Gastroesophageal sphincter (tissue), 4 donors: ENCODE measurements around the gene S100A13. TPM values are rescaled to one million over a fixed set of nuclear protein-coding genes. Genes with fewer than 3 reads are reported as not detected.
"Not testable (repeated sequence)": the region's sequence is repeated elsewhere in the genome, so short reads cannot be mapped to it uniquely, and the experiment has no call there.

ENCODE experiments used
- ATAC-seq: fragments of 150-250 bp; one replicate; pipeline ENCODE4 v1.9.1; 2016; ENCODE audit warnings: mild to moderate bottlenecking, moderate library complexity
- H3K27ac ChIP-seq, 4 donors: fragments of 200-600 bp; sonication (generic) in 3 of 4; 1 replicate in 3 of 4; 2 replicates in 1 of 4; pipeline ENCODE4 v1.5.1; 2016 to 2019
- H3K27me3 ChIP-seq: fragments of 200-600 bp; sonication (generic); one replicate; pipeline ENCODE4 v1.5.1; 2019
- H3K36me3 ChIP-seq, 2 donors: fragments of 200-600 bp; sonication (generic); one replicate each; pipeline ENCODE4 v1.5.1; 2019; ENCODE audit warnings: control low read depth in 1 of 2
- H3K4me1 ChIP-seq, 3 donors: fragments of 200-600 bp; sonication (generic); 1 replicate in 2 of 3; 2 replicates in 1 of 3; pipeline ENCODE4 v1.5.1; 2016 to 2019; ENCODE audit warnings: control low read depth in 2 of 3
- H3K4me3 ChIP-seq, 2 donors: fragments of 200-600 bp; sonication (generic); one replicate each; pipeline ENCODE4 v1.5.1; 2019; ENCODE audit warnings: mild to moderate bottlenecking in 1 of 2, moderate library complexity in 1 of 2
- H3K9me3 ChIP-seq, 3 donors: fragments of 200-600 bp; sonication (generic); one replicate each; pipeline ENCODE4 v1.5.1; 2017 to 2019; ENCODE audit warnings: control low read depth in 2 of 3
- EP300 ChIP-seq: sonication (generic); formaldehyde crosslinking; IDR thresholded peaks from one replicate; pipeline ENCODE4 v1.6.1; 2017; ENCODE audit warnings: antibody characterized with exemption, mild to moderate bottlenecking
- POLR2A ChIP-seq, 2 donors: fragments of 450-650 bp; IDR thresholded peaks; one replicate each; pipeline ENCODE4 v1.6.1; 2017; ENCODE audit warnings: antibody characterized with exemption in 2 of 2, mild to moderate bottlenecking in 2 of 2, moderate library complexity in 1 of 2
- POLR2AphosphoS5 ChIP-seq: sonication (generic); formaldehyde crosslinking; IDR thresholded peaks from one replicate; pipeline ENCODE4 v1.6.1; 2017; ENCODE audit warnings: antibody characterized with exemption
- WGBS, 2 donors: methylation state at CpG; one replicate each; pipeline ENCODE4 v1.1.5; 2018; ENCODE audit warnings: low coverage in 1 of 2; 5-methylcytosine and 5-hydroxymethylcytosine counted together
- total RNA-seq, 4 donors: library from RNA; depleted of rRNA; stranded (reverse); fragments of >200 nt; gene quantifications; one replicate each; pipeline ENCODE4 v1.1.0, GENCODE V29; 2016
- TF ChIP-seq, protein P1 (sequence below), 4 experiments: fragments of 200-600 bp in 2 of 4; fragments of 450-650 bp in 2 of 4; sonication (generic) in 1 of 4; IDR thresholded peaks; one replicate each; pipeline ENCODE4 v1.5.1; 2017 to 2019; ENCODE audit warnings: antibody characterized with exemption in 4 of 4, mild to moderate bottlenecking in 2 of 4, moderate library complexity in 2 of 4

Gene S100A13
- total RNA-seq, 4 donors from 2014 or later, result 56.1 to 133 (median 76.3) TPM

DNA sequence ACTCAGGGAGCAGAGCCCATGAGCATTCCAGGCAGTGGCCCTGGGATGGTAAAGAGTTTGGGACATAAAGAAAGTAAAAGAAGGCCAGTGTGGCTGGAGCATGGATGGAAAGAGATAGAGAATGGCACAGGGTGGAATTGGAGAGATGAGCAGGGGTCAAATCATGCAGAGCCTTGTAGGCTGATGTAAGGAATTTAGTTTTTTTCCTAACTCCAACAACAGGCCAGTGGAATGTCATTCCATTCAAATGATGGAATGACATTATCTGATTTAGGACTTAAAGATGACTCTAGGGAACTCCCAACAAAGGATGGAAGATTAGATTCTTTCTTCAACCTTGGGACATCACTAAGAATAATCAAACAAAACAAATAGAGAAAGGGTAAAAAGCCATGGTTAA, 48.8 kb downstream of the S100A13 start:
- no peak for ATAC-seq
- Histone ChIP-seq H3K9me3 (no peaks in the 10 kb centered on the region), H3K4me3 (no peak overlapping the region), H3K36me3 (no peaks in the 10 kb centered on the region), H3K27me3 (no peaks in the 10 kb centered on the region), H3K27ac (no peak overlapping the region), H3K4me1 (no peaks in the 10 kb centered on the region)
- TF ChIP-seq, protein P1, sequence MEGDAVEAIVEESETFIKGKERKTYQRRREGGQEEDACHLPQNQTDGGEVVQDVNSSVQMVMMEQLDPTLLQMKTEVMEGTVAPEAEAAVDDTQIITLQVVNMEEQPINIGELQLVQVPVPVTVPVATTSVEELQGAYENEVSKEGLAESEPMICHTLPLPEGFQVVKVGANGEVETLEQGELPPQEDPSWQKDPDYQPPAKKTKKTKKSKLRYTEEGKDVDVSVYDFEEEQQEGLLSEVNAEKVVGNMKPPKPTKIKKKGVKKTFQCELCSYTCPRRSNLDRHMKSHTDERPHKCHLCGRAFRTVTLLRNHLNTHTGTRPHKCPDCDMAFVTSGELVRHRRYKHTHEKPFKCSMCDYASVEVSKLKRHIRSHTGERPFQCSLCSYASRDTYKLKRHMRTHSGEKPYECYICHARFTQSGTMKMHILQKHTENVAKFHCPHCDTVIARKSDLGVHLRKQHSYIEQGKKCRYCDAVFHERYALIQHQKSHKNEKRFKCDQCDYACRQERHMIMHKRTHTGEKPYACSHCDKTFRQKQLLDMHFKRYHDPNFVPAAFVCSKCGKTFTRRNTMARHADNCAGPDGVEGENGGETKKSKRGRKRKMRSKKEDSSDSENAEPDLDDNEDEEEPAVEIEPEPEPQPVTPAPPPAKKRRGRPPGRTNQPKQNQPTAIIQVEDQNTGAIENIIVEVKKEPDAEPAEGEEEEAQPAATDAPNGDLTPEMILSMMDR (IDR thresholded peaks at IDR 0.05), result no peak

- ATAC-seq, result no peak
- H3K27me3 ChIP-seq, result no peaks in the 10 kb centered on the region
- 65 to 79% methylated on average over 6 to 9 of the region's 9 CpGs for WGBS, 2 donors
- TF ChIP-seq POLR2AphosphoS5, result no peak
- H3K4me3 ChIP-seq, result no peak overlapping the region
- no peaks in the 10 kb centered on the region for H3K9me3 ChIP-seq
- peaks cover 0 to 7% (median 0%) of the 10 kb centered on the region in 3 donors for H3K4me1 ChIP-seq
- H3K27ac ChIP-seq, result no peak overlapping the region
- no peaks in the 10 kb centered on the region for H3K36me3 ChIP-seq
Measured at GRCh38 chr1:153577624-153578051, 49.7 kb downstream of the S100A13 start.

GRCh38 chr1:153577138-153577537, 50.2 kb downstream of the S100A13 start:
- peaks cover 0 to 12% (median 0%) of the 10 kb centered on the region in 3 donors for H3K4me1 ChIP-seq
- 68 to 70% methylated on average over 4 of the region's 4 CpGs for WGBS, 2 donors
- ATAC-seq, result no peak
- H3K27ac ChIP-seq, result no peak overlapping the region
- no peaks in the 10 kb centered on the region for H3K36me3 ChIP-seq
- H3K27me3 ChIP-seq, result no peaks in the 10 kb centered on the region
- H3K4me3 ChIP-seq, result no peak overlapping the region
- TF ChIP-seq EP300 (no peak), POLR2AphosphoS5 (no peak), POLR2A (IDR thresholded peaks at IDR 0.05) (no peak)
- TF ChIP-seq, protein P1 (IDR thresholded peaks at IDR 0.05), result no peak
- no peaks in the 10 kb centered on the region for H3K9me3 ChIP-seq

DNA sequence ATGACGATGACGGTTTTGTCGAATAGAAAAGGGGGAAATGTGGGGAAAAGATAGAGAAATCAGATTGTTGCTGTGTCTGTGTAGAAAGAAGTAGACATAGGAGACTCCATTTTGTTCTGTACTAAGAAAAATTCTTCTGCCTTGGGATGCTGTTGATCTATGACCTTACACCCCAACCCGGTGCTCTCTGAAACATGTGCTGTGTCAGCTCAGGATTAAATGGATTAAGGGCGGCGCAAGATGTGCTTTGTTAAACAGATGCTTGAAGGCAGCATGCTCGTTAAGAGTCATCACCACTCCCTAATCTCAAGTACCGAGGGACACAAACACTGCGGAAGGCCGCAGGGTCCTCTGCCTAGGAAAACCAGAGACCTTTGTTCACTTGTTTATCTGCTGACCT, 51.8 kb downstream of the S100A13 start:
- H3K4me3 ChIP-seq, H3K27ac ChIP-seq, H3K27me3 ChIP-seq, ATAC-seq, H3K36me3 ChIP-seq, H3K9me3 ChIP-seq: not testable (repeated sequence)
- WGBS, 2 donors, result 94 to 100% methylated on average over 4 to 7 of the region's 10 CpGs
- peaks cover 0 to 15% (median 0%) of the 10 kb centered on the region in 3 donors for H3K4me1 ChIP-seq

GRCh38 chr1:153575081-153575491, 52.2 kb downstream of the S100A13 start:
- not testable (repeated sequence) for ATAC-seq, H3K4me3 ChIP-seq, H3K27ac ChIP-seq, H3K36me3 ChIP-seq, H3K9me3 ChIP-seq, H3K27me3 ChIP-seq
- peaks cover 0 to 15% (median 0%) of the 10 kb centered on the region in 3 donors for H3K4me1 ChIP-seq
- no CpG with 5 or more reads among the region's 35 CpGs for WGBS, 2 donors

GRCh38 chr1:153573351-153573750, 54.0 kb downstream of the S100A13 start:
- WGBS, 2 donors, result 53 to 100% methylated on average over 1 to 3 of the region's 3 CpGs

More at GRCh38 chr1:153573351-153573750, 54.0 kb downstream of the S100A13 start:
- peak overlapping the region in 3 of 4 donors; percentile 55 to 70 (median 62) for H3K27ac ChIP-seq
- H3K4me1 ChIP-seq, result peaks cover 0 to 22% (median 4%) of the 10 kb centered on the region in 3 donors
- no peaks in the 10 kb centered on the region for H3K36me3 ChIP-seq
- H3K4me3 ChIP-seq, result no peak overlapping the region
- ATAC-seq, result no peak
- no peaks in the 10 kb centered on the region for H3K9me3 ChIP-seq
- no peaks in the 10 kb centered on the region for H3K27me3 ChIP-seq
- no peak for TF ChIP-seq POLR2AphosphoS5
- TF ChIP-seq, protein P1 (IDR thresholded peaks at IDR 0.05), result no peak
- no peak for TF ChIP-seq POLR2A (IDR thresholded peaks at IDR 0.05)
- no peak for TF ChIP-seq EP300
